ENCODE measurements around the gene MIAT. TPM values are rescaled to one million over a fixed set of nuclear protein-coding genes. Genes with fewer than 3 reads are reported as not detected.
A peak's percentile ranks its signal among the peaks of the same experiment; 100 is the strongest.

Gene MIAT
- total and polyA plus RNA-seq, 2 experiments from 2014 or later = 0.51 to 1.00 TPM

DNA sequence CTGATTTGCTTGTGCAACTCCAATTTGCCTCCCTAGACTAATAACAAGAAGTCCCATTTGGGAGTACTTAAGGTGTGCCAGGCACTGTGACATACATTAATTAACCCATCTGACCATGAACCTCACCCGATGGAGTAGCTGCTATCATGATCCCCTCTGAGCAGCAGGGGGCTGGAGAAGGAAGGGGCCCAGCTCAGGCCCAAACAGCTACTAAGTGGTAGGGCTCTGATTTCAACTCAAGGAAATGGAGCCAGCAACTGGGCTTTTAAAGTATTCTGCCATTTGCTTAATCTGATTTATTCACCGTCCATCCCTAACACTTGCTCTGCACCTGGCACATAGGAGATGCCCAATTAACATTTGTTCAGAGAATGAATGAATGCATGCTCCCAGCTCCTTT is 40.7 kb upstream of the MIAT start:
- Histone ChIP-seq H3K4me2 (no peak overlapping the region), H2AFZ (no peak overlapping the region), H4K20me1 (ENCODE audit: insufficient read depth, poor library complexity, severe bottlenecking) (no peaks in the 10 kb centered on the region), H3K4me3 (no peak overlapping the region), H3K4me1 (ENCODE audit: insufficient read depth) (no peaks in the 10 kb centered on the region), H3K27me3 (peaks cover 22% of the 10 kb centered on the region), H3K79me2 (no peaks in the 10 kb centered on the region), H3K36me3 (replicated peaks; ENCODE audit: insufficient read depth, low read depth) (no peaks in the 10 kb centered on the region), H3K9me3 (ENCODE audit: low read depth) (no peaks in the 10 kb centered on the region), H3K27ac (no peak overlapping the region), H3K9me2 (replicated peaks; ENCODE audit: insufficient read depth) (no peaks in the 10 kb centered on the region)
- DNase-seq (ENCODE audit: low spot score) = no peak
- 38% methylated on average over 2 of the region's 2 CpGs for WGBS (ENCODE audit: low lambda C conversion rate, missing lambda C conversion rate)
- TF ChIP-seq EZH2 (IDR thresholded peaks at IDR 0.05; ENCODE audit: borderline replicate concordance) = no peak
- TF ChIP-seq, protein P1, sequence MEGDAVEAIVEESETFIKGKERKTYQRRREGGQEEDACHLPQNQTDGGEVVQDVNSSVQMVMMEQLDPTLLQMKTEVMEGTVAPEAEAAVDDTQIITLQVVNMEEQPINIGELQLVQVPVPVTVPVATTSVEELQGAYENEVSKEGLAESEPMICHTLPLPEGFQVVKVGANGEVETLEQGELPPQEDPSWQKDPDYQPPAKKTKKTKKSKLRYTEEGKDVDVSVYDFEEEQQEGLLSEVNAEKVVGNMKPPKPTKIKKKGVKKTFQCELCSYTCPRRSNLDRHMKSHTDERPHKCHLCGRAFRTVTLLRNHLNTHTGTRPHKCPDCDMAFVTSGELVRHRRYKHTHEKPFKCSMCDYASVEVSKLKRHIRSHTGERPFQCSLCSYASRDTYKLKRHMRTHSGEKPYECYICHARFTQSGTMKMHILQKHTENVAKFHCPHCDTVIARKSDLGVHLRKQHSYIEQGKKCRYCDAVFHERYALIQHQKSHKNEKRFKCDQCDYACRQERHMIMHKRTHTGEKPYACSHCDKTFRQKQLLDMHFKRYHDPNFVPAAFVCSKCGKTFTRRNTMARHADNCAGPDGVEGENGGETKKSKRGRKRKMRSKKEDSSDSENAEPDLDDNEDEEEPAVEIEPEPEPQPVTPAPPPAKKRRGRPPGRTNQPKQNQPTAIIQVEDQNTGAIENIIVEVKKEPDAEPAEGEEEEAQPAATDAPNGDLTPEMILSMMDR (IDR thresholded peaks at IDR 0.05; ENCODE audit: poor library complexity) = no peak
- no peak for TF ChIP-seq EZH2phosphoT487 (IDR thresholded peaks at IDR 0.05; ENCODE audit: low read depth, severe bottlenecking, unreplicated experiment)

DNA sequence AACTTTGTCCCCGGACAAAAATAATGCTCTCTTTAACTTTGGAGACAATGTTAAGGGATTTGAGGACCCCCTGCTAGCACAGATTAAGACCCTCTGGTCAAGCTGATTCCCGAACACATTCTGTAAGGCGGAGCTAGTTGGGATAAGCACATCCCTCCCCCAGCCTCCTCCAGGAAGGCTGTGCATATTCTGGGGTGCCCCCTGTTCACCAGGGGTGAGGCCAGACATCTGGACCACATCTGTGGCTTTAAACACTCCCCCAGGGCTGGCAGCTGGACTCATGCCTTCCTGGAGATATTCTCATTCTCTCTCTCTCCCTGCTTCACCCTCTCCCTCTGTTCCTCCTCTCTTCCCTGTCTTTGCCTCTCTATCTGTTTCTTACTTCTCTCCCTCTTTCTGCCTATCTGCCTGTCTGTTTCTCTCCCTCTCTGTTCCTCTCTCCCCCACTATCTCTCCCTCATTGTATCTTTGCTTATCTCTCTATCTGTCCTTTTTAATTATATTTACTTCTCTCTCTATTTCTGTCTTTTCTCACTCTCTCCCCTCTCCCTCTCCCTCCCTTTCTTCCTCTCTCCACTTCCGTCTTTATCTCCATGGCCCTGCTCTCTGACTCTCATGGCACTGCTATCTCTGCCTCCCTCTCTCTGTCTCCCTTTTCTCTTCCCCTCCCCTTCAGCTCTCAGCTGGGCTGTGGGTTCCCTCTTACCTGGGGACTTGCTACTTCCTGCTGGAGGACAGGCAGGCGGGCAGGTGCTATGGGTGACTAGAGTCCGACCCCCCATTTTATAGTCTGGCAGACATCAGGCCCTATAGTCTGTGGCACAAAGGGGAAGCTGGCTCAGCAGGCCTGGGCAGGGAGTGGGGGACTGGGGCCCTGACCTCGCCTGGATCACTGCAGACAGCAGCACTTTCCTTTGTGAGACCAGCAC is 39.9 kb upstream of the MIAT start, which contains the start of gene CRYBB1:
Gene CRYBB1, minus strand, starts transcription at position 757 of the 929 bp plus-strand sequence. CDS start 1,708 bp downstream, outside the sequence.
- Histone ChIP-seq H3K9me2 (replicated peaks; ENCODE audit: insufficient read depth) (no peaks in the 10 kb centered on the region), H3K4me1 (ENCODE audit: insufficient read depth) (no peaks in the 10 kb centered on the region), H3K4me3 (no peak within 1 kb of the TSS), H3K27me3 (peaks cover 22% of the 10 kb centered on the region), H4K20me1 (ENCODE audit: insufficient read depth, poor library complexity, severe bottlenecking) (no peaks in the 10 kb centered on the region), H3K27ac (no peak within 1 kb of the TSS), H2AFZ (peak within 1 kb of the TSS; percentile 45), H3K79me2 (no peaks in the 10 kb centered on the region), H3K9me3 (ENCODE audit: low read depth) (no peaks in the 10 kb centered on the region), H3K36me3 (replicated peaks; ENCODE audit: insufficient read depth, low read depth) (no peaks in the 10 kb centered on the region), H3K4me2 (no peak within 1 kb of the TSS)
- 54% methylated on average over 7 of the region's 7 CpGs for WGBS (ENCODE audit: low lambda C conversion rate, missing lambda C conversion rate)
- no peak for TF ChIP-seq EZH2 (IDR thresholded peaks at IDR 0.05; ENCODE audit: borderline replicate concordance)
- no peak for TF ChIP-seq EZH2phosphoT487 (IDR thresholded peaks at IDR 0.05; ENCODE audit: low read depth, severe bottlenecking, unreplicated experiment)
- TF ChIP-seq, protein P1 (IDR thresholded peaks at IDR 0.05; ENCODE audit: poor library complexity) = no peak
- no peak for DNase-seq (ENCODE audit: low spot score)

DNA sequence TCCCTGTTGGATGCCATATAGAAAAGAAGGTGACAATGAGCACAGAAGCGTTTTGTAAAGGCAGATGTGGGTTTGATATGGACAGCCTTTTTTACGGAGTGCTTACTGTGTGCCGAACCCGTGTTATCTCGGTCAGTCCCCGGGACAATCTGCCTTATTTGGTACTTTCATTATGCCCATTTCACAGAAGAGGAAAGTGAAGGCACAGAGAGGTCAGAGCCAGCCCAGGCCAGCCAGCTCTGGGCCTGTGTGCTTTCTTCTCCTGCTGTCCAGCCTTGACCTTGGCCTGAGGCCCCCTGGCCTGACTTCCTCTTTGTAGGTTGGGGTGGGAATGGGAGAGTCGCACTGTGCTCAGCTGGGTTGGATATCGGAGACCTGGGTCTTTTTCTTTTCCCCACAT is 38.9 kb upstream of the MIAT start:
- no peaks in the 10 kb centered on the region for H3K79me2 ChIP-seq
- TF ChIP-seq, protein P1 (IDR thresholded peaks at IDR 0.05; ENCODE audit: poor library complexity) = no peak
- TF ChIP-seq EZH2 (IDR thresholded peaks at IDR 0.05; ENCODE audit: borderline replicate concordance) (no peak), EZH2phosphoT487 (IDR thresholded peaks at IDR 0.05; ENCODE audit: low read depth, severe bottlenecking, unreplicated experiment) (no peak)
- no peak overlapping the region for H3K4me3 ChIP-seq
- no peak for DNase-seq (ENCODE audit: low spot score)
- no peak overlapping the region for H2AFZ ChIP-seq
- 85% methylated on average over 8 of the region's 8 CpGs for WGBS (ENCODE audit: low lambda C conversion rate, missing lambda C conversion rate)
- H3K36me3 ChIP-seq (replicated peaks; ENCODE audit: insufficient read depth, low read depth) = no peaks in the 10 kb centered on the region
- no peaks in the 10 kb centered on the region for H3K9me2 ChIP-seq (replicated peaks; ENCODE audit: insufficient read depth)
- H3K4me1 ChIP-seq (ENCODE audit: insufficient read depth) = no peaks in the 10 kb centered on the region
- peaks cover 15% of the 10 kb centered on the region for H3K27me3 ChIP-seq
- no peaks in the 10 kb centered on the region for H3K9me3 ChIP-seq (ENCODE audit: low read depth)
- H3K27ac ChIP-seq = no peak overlapping the region
- H3K4me2 ChIP-seq = no peak overlapping the region
- H4K20me1 ChIP-seq (ENCODE audit: insufficient read depth, poor library complexity, severe bottlenecking) = no peaks in the 10 kb centered on the region
